SK-N-SH (cell line): ENCODE data around the gene C21orf91. TPM values are rescaled to one million over a fixed set of nuclear protein-coding genes. Genes with fewer than 3 reads are reported as not detected.

Source experiments
- CTCF ChIA-PET: fragments of 300-600, 350-600 bp; formaldehyde crosslinking; extraction: SDS; loops from one replicate; lab custom pipeline; 2021; lab: Yijun Ruan, JAX
- POLR2A ChIA-PET: fragments of 350-600 bp; sonication (Branson Sonifier 250); formaldehyde crosslinking; extraction: SDS; loops from one replicate; lab custom pipeline; 2020; ENCODE audit warnings: antibody characterized with exemption, inconsistent platforms; lab: Yijun Ruan, JAX
- DNase-seq: peaks from one replicate; pipeline ENCODE4 v3.0.0; 2012
- H2AFZ ChIP-seq: fragments of 200-600 bp; sonication (generic); 2 replicates; pipeline ENCODE4 v1.8.1; 2016; ENCODE audit warnings: antibody characterized with exemption, mild to moderate bottlenecking, low read depth
- H3F3A ChIP-seq: fragments of 200-600 bp; sonication (generic); replicated peaks from 2 replicates; pipeline ENCODE3; 2016; ENCODE audit warnings: antibody characterized with exemption, mild to moderate bottlenecking; ENCODE audit not compliant: insufficient read depth
- H3K27ac ChIP-seq, 2 experiments: fragments of 200-500 bp in 1 of 2; fragments of 200-600 bp in 1 of 2; sonication (Bioruptor generic) in 1 of 2; sonication (generic), shearing (Covaris generic) in 1 of 2; 2 replicates each; pipeline versions ENCODE4 v1.5.1 to v1.6.1; 2014 to 2016; ENCODE audit warnings: low read depth in 2 of 2, inconsistent platforms in 1 of 2, low read length in 1 of 2, mild to moderate bottlenecking in 1 of 2, mixed read lengths in 1 of 2
- H3K27me3 ChIP-seq: fragments of 200-600 bp; sonication (generic), shearing (Covaris generic); 2 replicates; pipeline ENCODE4 v1.6.1; 2016; ENCODE audit warnings: mixed run types; ENCODE audit not compliant: insufficient read depth
- H3K36me3 ChIP-seq, 2 experiments: fragments of 200-500 bp in 1 of 2; fragments of 200-600 bp in 1 of 2; sonication (Bioruptor generic) in 1 of 2; sonication (generic) in 1 of 2; replicated peaks in 1 of 2; 2 replicates each; pipeline versions ENCODE3 to v1.5.1; 2014 to 2016; ENCODE audit warnings: low read length in 1 of 2, mild to moderate bottlenecking in 1 of 2; ENCODE audit not compliant: insufficient read depth in 2 of 2, control insufficient read depth in 1 of 2
- H3K4me1 ChIP-seq, 2 experiments: fragments of 200-500 bp in 1 of 2; fragments of 200-600 bp in 1 of 2; sonication (Bioruptor generic) in 1 of 2; sonication (generic), shearing (Covaris generic) in 1 of 2; 2 replicates each; pipeline versions ENCODE4 v1.5.1 to v1.6.1; 2014 to 2016; ENCODE audit warnings: low read depth in 1 of 2, low read length in 1 of 2, mixed run types in 1 of 2; ENCODE audit not compliant: insufficient read depth in 2 of 2, control insufficient read depth in 1 of 2
- H3K4me2 ChIP-seq: fragments of 200-600 bp; sonication (generic), shearing (Covaris generic); 2 replicates; pipeline ENCODE4 v1.6.1; 2017; ENCODE audit warnings: mixed run types
- H3K4me3 ChIP-seq, 2 experiments: fragments of 200-500 bp in 1 of 2; fragments of 200-600 bp in 1 of 2; sonication (Bioruptor generic) in 1 of 2; sonication (generic), shearing (Covaris generic) in 1 of 2; 2 replicates each; pipeline versions ENCODE4 v1.5.1 to v1.8.1; 2014 to 2016; ENCODE audit warnings: low read depth in 2 of 2, inconsistent platforms in 1 of 2, low read length in 1 of 2, mild to moderate bottlenecking in 1 of 2, mixed read lengths in 1 of 2, moderate library complexity in 1 of 2
- H3K79me2 ChIP-seq: fragments of 200-600 bp; sonication (generic); 2 replicates; pipeline ENCODE4 v1.8.1; 2017; ENCODE audit warnings: mild to moderate bottlenecking; ENCODE audit not compliant: insufficient read depth
- H3K9ac ChIP-seq: fragments of 200-600 bp; sonication (generic); 2 replicates; pipeline ENCODE4 v1.6.1; 2017; ENCODE audit warnings: mixed run types
- H3K9me2 ChIP-seq: fragments of 200-600 bp; sonication (generic); 2 replicates; pipeline ENCODE4 v1.6.1; 2017; ENCODE audit warnings: mixed run types
- H3K9me3 ChIP-seq: fragments of 200-600 bp; sonication (generic); 2 replicates; pipeline ENCODE4 v1.6.1; 2017; ENCODE audit warnings: mixed run types, mild to moderate bottlenecking, moderate library complexity
- H4K20me1 ChIP-seq: fragments of 200-600 bp; sonication (generic); 2 replicates; pipeline ENCODE4 v1.6.1; 2017; ENCODE audit warnings: mild to moderate bottlenecking, mixed run types; ENCODE audit not compliant: insufficient read depth
- FOXJ3 ChIP-seq: sonication (generic); formaldehyde crosslinking; IDR thresholded peaks from 2 replicates; pipeline ENCODE4 v1.5.1; 2020; ENCODE audit warnings: mild to moderate bottlenecking, missing genetic modification reagents
- POLR2AphosphoS5 ChIP-seq: IDR thresholded peaks from 2 replicates; pipeline ENCODE4 v1.6.1; 2012; ENCODE audit warnings: low read depth, low read length
- REST ChIP-seq: IDR thresholded peaks from 2 replicates; pipeline ENCODE4 v1.6.1; 2012; ENCODE audit warnings: mild to moderate bottlenecking, low read depth, low read length, moderate library complexity
- RFX5 ChIP-seq: IDR thresholded peaks from 2 replicates; pipeline ENCODE4 v1.6.1; 2012; ENCODE audit warnings: mild to moderate bottlenecking, improper control_type of control experiment, low read length
- TCF12 ChIP-seq: IDR thresholded peaks from 2 replicates; pipeline ENCODE4 v1.4.0; 2012
- USF2 ChIP-seq: fragments of 150-350 bp; IDR thresholded peaks from 2 replicates; pipeline ENCODE4 v1.6.1; 2017; ENCODE audit warnings: antibody characterized with exemption, low read length, low read depth, borderline replicate concordance
- WGBS: methylation state at CpG from one replicate; pipeline ENCODE4 v1.1.6; 2017; ENCODE audit warnings: low lambda C conversion rate; 5-methylcytosine and 5-hydroxymethylcytosine counted together
- polyA plus RNA-seq, 3 experiments: library from polyadenylated mRNA; depleted of rRNA; stranded (reverse); fragments of >200 nt; gene quantifications; 2 replicates each; pipeline ENCODE4 v1.2.3, GENCODE V29; 2012

Gene C21orf91
- polyA plus RNA-seq, 1 of the 3 experiments (the other 2 are of a cell fraction), result 2.2 TPM

GRCh38 chr21:17763288-17764037 is 55.7 kb downstream of the C21orf91 start:
- DNase-seq, result no peak
- Histone ChIP-seq H3F3A (no peaks in the 10 kb centered on the region), H2AFZ (no peak overlapping the region), H3K4me3 (no peak overlapping the region), H3K9me2 (no peaks in the 10 kb centered on the region), H3K27ac (no peak overlapping the region), H3K36me3 (no peaks in the 10 kb centered on the region), H4K20me1 (no peaks in the 10 kb centered on the region), H3K79me2 (no peaks in the 10 kb centered on the region), H3K9me3 (no peaks in the 10 kb centered on the region), H3K4me1 (no peaks in the 10 kb centered on the region; a peak in 1 of 4 replicates), H3K27me3 (no peaks in the 10 kb centered on the region), H3K9ac (no peak overlapping the region), H3K4me2 (no peak overlapping the region)
- TF ChIP-seq USF2, result no peak
- ChIA-PET POLR2A (no interaction called here), CTCF (no interaction called here)
- whole genome bisulfite sequencing, result 33% methylated on average over 9 of the region's 9 CpGs

GRCh38 chr21:17759511-17760178 is 59.5 kb downstream of the C21orf91 start:
- no peaks in the 10 kb centered on the region for H3K36me3 ChIP-seq
- H3K9me3 ChIP-seq, result no peaks in the 10 kb centered on the region
- H4K20me1 ChIP-seq, result no peaks in the 10 kb centered on the region
- no peak for DNase-seq
- no peak overlapping the region for H2AFZ ChIP-seq
- CTCF ChIA-PET, result no interaction called here
- no peaks in the 10 kb centered on the region for H3F3A ChIP-seq
- TF ChIP-seq TCF12 (no peak), POLR2AphosphoS5 (no peak), FOXJ3 (CRISPR knock-in tag) (no peak), REST (no peak), RFX5 (no peak)
- no peaks in the 10 kb centered on the region for H3K9me2 ChIP-seq
- 39% methylated on average over 4 of the region's 4 CpGs for WGBS
- no peaks in the 10 kb centered on the region for H3K27me3 ChIP-seq
- H3K4me1 ChIP-seq, result no peaks in the 10 kb centered on the region; a peak in 1 of 4 replicates
- POLR2A ChIA-PET, result no interaction called here
- no peaks in the 10 kb centered on the region for H3K79me2 ChIP-seq
- no peak overlapping the region for H3K4me3 ChIP-seq
- H3K27ac ChIP-seq, result no peak overlapping the region
- no peak overlapping the region for H3K9ac ChIP-seq
- no peak overlapping the region for H3K4me2 ChIP-seq
